A549 treated with AZD2906 at 1 μM for 4 hours (cell line): Measurements from ENCODE around the gene TMEM242. TPM values are rescaled to one million over a fixed set of nuclear protein-coding genes. Genes with fewer than 3 reads are reported as not detected.

Experiments used
- total RNA-seq: library from RNA; stranded (reverse); fragments of 200-300 nt; extraction: Qiagen RNA extraction; gene quantifications from 5 replicates; pipeline ENCODE4 v1.2.3, GENCODE V29; 2022

TMEM242 gene
- total RNA-seq = 6.1 to 7.6 TPM (median 6.3 TPM) in 5 replicates

GRCh38 chr6:157323255-157323965 is at the start of gene TMEM242:
Gene TMEM242 (minus strand): TSS chr6:157323519. CDS start chr6:157323499, 20 bp downstream.

Other genes with a start within 250 kb of the TMEM242 start
- 3.0 to 3.7 TPM (median 3.3 TPM) in 5 replicates for gene ZDHHC14, start 57.7 kb upstream of the TMEM242 start, total RNA-seq